GM12873 (cell line): Measurements from ENCODE around the gene GGTA1.
A peak's percentile ranks its signal among the peaks of the same experiment; 100 is the strongest.

Source experiments
- CTCF ChIP-seq: IDR thresholded peaks from 2 replicates; pipeline ENCODE4 v1.5.1; 2012; ENCODE audit warnings: low read depth, mild to moderate bottlenecking, moderate library complexity, low read length, control low read depth; ENCODE audit not compliant: insufficient read depth; ENCODE audit errors: missing control alignments

The GGTA1 gene

GRCh38 chr9:121445986-121446385 is 53.7 kb downstream of the GGTA1 start:
- TF ChIP-seq CTCF: peak; percentile 42

- no peak for TF ChIP-seq CTCF
These were observed 55.7 kb downstream of the GGTA1 start for GRCh38 chr9:121443981-121444380.

- TF ChIP-seq CTCF: no peak
These were observed 58.5 kb downstream of the GGTA1 start for GRCh38 chr9:121441165-121441564.

- no peak for TF ChIP-seq CTCF
These were observed 59.7 kb downstream of the GGTA1 start for GRCh38 chr9:121439711-121440664.

GRCh38 chr9:121439016-121439415 is 60.6 kb downstream of the GGTA1 start:
- no peak for TF ChIP-seq CTCF

- no peak for TF ChIP-seq CTCF
These were observed 61.8 kb downstream of the GGTA1 start for GRCh38 chr9:121437891-121438290.

GRCh38 chr9:121434969-121435368 is 64.7 kb downstream of the GGTA1 start:
- no peak for TF ChIP-seq CTCF
